T-helper 2 cell treated with Interferon-gamma antibody and Interleukin-4, amounts not matched to agents 5 μg/mL and 100 μg/mL, for 36 hours (primary cell): ENCODE results near the gene HDDC3.

Experiments
- DNase-seq: peaks from one replicate; pipeline ENCODE4 v3.0.0; 2021; ENCODE audit warnings: low spot score
- H3K27ac Mint-ChIP-seq: one replicate; pipeline ENCODE4 v1.8.0; 2021; ENCODE audit warnings: mild to moderate bottlenecking, mixed read lengths
- H3K27me3 Mint-ChIP-seq: one replicate; pipeline ENCODE4 v1.8.0; 2021; ENCODE audit warnings: low read depth, mixed read lengths
- H3K36me3 Mint-ChIP-seq: one replicate; pipeline ENCODE4 v1.8.0; 2021; ENCODE audit warnings: low read depth, mixed read lengths
- H3K4me1 Mint-ChIP-seq: one replicate; pipeline ENCODE4 v1.8.0; 2021; ENCODE audit warnings: low read depth, mixed read lengths
- H3K4me3 Mint-ChIP-seq: one replicate; pipeline ENCODE4 v1.8.0; 2022; ENCODE audit warnings: mild to moderate bottlenecking, moderate library complexity, mixed read lengths
- H3K9me3 Mint-ChIP-seq: one replicate; pipeline ENCODE4 v1.8.0; 2021; ENCODE audit warnings: mixed read lengths

HDDC3 gene

DNA sequence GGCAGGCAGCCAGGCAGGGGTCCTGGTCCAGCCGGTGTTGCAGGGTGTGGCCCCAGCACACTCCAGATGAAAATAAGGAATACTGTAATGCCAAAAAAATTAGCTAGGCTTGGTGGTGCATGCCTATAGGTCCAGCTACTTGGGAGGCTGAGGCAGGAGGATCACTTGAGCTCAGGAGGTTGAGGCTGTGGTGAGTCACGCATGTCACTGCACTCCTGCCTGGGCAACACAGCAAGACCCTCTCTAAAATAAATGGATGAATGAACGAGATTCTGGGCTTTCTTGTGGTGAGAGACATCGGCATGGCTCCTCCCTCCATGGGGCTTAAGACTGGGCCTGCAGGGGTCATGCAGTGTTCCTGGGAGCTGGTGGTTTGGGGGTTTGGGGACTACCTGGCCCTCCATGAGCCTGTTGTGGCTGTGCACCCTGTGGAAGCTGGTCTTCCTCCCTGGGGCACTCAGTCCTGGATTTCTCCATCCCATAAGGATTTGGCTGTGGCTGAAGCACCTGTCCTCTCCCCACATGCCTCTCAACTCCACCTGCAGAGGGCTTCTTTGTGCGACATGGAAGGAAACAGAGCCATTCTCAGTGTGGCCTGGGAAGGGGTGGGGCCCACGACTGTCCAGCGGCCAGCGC is 14.7 kb upstream of the HDDC3 start:
- H3K27me3 Mint-ChIP-seq: no peaks in the 10 kb centered on the region
- H3K36me3 Mint-ChIP-seq: peaks cover 52% of the 10 kb centered on the region
- H3K4me1 Mint-ChIP-seq: no peaks in the 10 kb centered on the region
- H3K27ac Mint-ChIP-seq: no peak overlapping the region
- no peak for DNase-seq
- no peak overlapping the region for H3K4me3 Mint-ChIP-seq
- H3K9me3 Mint-ChIP-seq: no peaks in the 10 kb centered on the region

DNA sequence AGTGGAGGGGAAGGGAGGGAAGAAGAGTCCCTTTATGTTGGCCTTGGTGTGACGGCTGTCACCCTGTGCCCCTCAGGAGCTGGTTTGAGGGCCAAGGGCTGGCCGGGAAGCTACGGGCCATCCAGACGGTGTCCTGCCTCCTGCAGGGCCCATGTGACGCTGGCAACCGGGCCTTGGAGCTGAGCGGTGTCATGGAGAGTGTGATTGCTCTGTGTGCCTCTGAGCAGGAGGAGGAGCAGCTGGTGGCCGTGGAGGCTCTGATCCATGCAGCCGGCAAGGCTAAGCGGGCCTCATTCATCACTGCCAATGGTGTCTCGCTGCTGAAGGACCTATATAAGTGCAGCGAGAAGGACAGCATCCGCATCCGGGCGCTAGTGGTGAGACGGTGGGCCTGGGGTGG is 14.2 kb upstream of the HDDC3 start:
- no peak overlapping the region for H3K4me3 Mint-ChIP-seq
- H3K4me1 Mint-ChIP-seq: no peaks in the 10 kb centered on the region
- H3K27ac Mint-ChIP-seq: no peak overlapping the region
- H3K27me3 Mint-ChIP-seq: no peaks in the 10 kb centered on the region
- peaks cover 50% of the 10 kb centered on the region for H3K36me3 Mint-ChIP-seq
- no peaks in the 10 kb centered on the region for H3K9me3 Mint-ChIP-seq
- DNase-seq: no peak

DNA sequence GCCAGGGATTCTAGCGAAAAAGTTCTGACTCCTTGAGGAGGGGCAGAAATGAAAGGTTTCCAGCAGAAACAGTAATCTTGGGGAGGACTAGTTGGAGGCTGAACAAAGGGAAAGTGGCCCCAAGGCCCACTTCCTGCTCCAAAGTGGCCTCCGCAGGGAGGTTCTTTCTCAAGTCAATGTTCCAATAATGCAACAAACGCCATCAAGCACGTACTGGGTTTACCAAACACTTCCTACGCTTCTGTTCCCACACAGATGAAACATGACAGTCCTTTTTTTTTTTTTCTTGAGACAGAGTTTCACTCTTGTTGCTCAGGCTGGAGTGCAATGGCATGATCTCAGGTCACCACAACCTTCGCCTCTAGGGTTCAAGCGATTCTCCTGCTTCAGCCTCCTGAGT is 12.7 kb upstream of the HDDC3 start:
- Mint-ChIP-seq H3K27me3 (no peaks in the 10 kb centered on the region), H3K9me3 (no peaks in the 10 kb centered on the region), H3K4me1 (no peaks in the 10 kb centered on the region), H3K27ac (no peak overlapping the region), H3K36me3 (peaks cover 60% of the 10 kb centered on the region), H3K4me3 (no peak overlapping the region)
- DNase-seq: no peak

DNA sequence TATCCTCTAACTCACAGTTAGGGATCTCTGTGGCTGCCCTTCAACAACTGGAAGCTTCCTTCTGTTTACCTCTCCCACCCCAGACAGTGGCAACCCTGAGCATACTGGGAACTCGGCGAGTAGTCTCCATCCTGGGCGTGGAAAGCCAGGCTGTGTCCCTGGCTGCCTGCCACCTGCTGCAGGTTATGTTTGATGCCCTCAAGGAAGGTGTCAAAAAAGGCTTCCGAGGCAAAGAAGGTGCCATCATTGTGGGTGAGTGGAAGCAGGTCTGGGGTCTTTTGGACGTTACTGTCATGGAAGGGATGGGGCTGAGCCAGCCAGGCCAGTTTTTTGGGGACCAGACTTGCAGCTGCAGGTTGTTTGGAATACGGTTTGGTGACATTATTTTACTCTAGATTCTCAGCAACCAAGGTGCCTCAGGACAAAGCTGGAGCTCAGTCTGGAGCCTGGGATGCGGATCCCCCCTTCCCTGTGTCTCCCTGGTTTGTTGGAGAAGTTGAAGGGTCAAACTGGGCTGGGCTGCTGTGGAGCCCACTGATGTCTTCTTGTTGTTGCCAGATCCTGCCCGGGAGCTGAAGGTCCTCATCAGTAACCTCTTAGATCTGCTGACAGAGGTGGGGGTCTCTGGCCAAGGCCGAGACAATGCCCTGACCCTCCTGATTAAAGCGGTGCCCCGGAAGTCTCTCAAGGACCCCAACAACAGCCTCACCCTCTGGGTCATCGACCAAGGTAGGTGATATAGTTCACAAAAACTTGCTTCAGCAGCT is 10.2 kb upstream of the HDDC3 start:
- peaks cover 58% of the 10 kb centered on the region for H3K36me3 Mint-ChIP-seq
- no peak for DNase-seq
- H3K4me3 Mint-ChIP-seq: no peak overlapping the region
- no peaks in the 10 kb centered on the region for H3K27me3 Mint-ChIP-seq
- H3K9me3 Mint-ChIP-seq: no peaks in the 10 kb centered on the region
- no peaks in the 10 kb centered on the region for H3K4me1 Mint-ChIP-seq
- no peak overlapping the region for H3K27ac Mint-ChIP-seq

DNA sequence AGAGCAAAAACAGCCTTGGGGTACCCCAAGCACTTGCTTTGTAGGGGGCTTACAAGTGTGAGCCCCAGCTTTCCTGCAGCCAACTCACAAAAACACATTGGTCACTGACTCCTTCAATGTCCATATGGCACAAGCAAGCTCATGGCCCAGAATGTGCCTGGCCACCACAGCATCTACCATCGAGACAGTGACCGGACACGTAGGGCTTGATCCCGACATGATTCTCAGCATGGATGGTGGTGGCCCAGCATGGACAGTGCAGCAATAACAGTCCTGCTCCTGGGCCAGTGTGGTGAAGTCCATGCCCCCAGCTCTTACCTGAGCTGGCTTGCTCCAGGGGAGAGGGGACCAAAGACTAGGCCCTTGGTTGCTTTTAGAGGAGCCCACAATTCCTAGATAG is 8.7 kb upstream of the HDDC3 start:
- Mint-ChIP-seq H3K36me3 (peaks cover 57% of the 10 kb centered on the region), H3K4me1 (peaks cover 9% of the 10 kb centered on the region)

GRCh38 chr15:90939756-90940155 is 7.4 kb upstream of the HDDC3 start:
- no peaks in the 10 kb centered on the region for H3K27me3 Mint-ChIP-seq
- no peak overlapping the region for H3K27ac Mint-ChIP-seq
- H3K4me3 Mint-ChIP-seq: no peak overlapping the region
- H3K9me3 Mint-ChIP-seq: no peaks in the 10 kb centered on the region
- no peak for DNase-seq
- peaks cover 10% of the 10 kb centered on the region for H3K4me1 Mint-ChIP-seq
- peaks cover 54% of the 10 kb centered on the region for H3K36me3 Mint-ChIP-seq

More for the DNA sequence above, 8.7 kb upstream of the HDDC3 start:
- no peak for DNase-seq
- Mint-ChIP-seq H3K27me3 (no peaks in the 10 kb centered on the region), H3K4me3 (no peak overlapping the region), H3K9me3 (no peaks in the 10 kb centered on the region), H3K27ac (no peak overlapping the region)

- Mint-ChIP-seq H3K27me3 (no peaks in the 10 kb centered on the region), H3K4me1 (peaks cover 18% of the 10 kb centered on the region), H3K27ac (no peak overlapping the region), H3K36me3 (peaks cover 49% of the 10 kb centered on the region), H3K4me3 (no peak overlapping the region), H3K9me3 (no peaks in the 10 kb centered on the region)
- DNase-seq: no peak
Measured at GRCh38 chr15:90938261-90938660, 5.9 kb upstream of the HDDC3 start.

DNA sequence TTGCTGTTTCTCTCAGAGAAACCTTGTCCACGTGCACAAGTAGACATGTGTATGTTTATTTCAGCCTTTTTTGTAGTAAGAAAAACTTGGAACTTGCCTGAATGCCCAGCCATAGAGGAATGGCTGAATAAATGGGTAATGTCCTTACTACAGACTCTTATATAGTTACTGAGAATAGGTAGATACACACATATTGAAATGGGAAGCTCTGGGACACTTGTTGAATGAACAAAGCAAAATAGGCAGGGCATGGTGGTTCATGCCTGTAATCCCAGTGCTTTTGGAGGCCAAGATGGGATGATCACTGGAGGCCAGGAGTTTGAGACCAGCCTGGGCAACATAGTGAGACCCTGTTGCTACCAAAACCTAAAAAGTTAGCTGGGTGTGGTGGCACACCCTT is 4.5 kb upstream of the HDDC3 start:
- no peak for DNase-seq
- peaks cover 27% of the 10 kb centered on the region for H3K4me1 Mint-ChIP-seq
- peak overlapping the region; percentile 78 for H3K27ac Mint-ChIP-seq
- peaks cover 37% of the 10 kb centered on the region for H3K36me3 Mint-ChIP-seq
- H3K9me3 Mint-ChIP-seq: no peaks in the 10 kb centered on the region
- H3K27me3 Mint-ChIP-seq: no peaks in the 10 kb centered on the region
- peak overlapping the region; percentile 91 for H3K4me3 Mint-ChIP-seq

DNA sequence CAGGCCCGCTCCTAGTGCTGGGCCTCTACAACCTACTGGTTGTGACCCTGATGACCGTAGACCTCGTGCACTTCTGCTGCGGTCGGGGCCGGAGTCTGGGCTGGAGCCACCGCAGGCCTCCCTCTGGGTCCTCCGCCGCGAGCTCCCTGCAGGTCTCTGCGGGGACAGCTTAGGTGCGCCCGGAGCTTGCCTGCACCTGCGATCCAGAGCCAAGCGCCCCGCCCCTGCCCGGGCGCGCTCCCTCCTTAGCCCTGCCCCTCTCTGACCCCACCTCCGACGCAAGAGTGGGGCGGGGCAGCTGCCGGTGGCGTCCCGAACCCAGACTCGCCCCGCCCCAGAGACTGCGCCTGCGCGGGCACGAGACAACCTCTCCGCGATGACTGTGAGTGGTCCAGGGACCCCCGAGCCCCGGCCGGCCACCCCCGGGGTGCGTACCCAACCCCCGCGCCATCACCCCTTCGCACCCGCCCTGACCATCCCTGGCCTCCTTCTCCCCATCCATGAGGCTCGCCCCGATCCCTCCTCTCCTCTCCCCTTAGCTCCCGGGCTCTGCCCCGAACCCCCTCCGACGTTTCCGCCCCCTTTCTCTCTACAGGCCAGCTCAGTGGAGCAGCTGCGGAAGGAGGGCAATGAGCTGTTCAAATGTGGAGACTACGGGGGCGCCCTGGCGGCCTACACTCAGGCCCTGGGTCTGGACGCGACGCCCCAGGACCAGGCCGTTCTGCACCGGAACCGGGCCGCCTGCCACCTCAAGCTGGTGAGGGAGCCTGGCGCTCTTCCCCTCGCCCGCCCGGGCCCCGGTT is 2.8 kb upstream of the HDDC3 start, which contains the start of gene UNC45A:
Gene UNC45A, plus strand, starts transcription at position 337 of the 803 bp plus-strand sequence. Its CDS starts 40 bp downstream, at position 377.
- Mint-ChIP-seq H3K36me3 (peaks cover 23% of the 10 kb centered on the region), H3K27me3 (no peaks in the 10 kb centered on the region), H3K9me3 (no peaks in the 10 kb centered on the region), H3K4me1 (peaks cover 40% of the 10 kb centered on the region), H3K4me3 (peak within 1 kb of the TSS; percentile 91), H3K27ac (peak within 1 kb of the TSS; percentile 100)
- peak; percentile 95 for DNase-seq

- Mint-ChIP-seq H3K36me3 (peaks cover 18% of the 10 kb centered on the region), H3K27ac (peak overlapping the region; percentile 100), H3K27me3 (no peaks in the 10 kb centered on the region), H3K9me3 (no peaks in the 10 kb centered on the region), H3K4me3 (peak overlapping the region; percentile 91), H3K4me1 (peaks cover 44% of the 10 kb centered on the region)
- DNase-seq: peak; percentile 87
Measured at GRCh38 chr15:90934256-90934948, 2.1 kb upstream of the HDDC3 start.

DNA sequence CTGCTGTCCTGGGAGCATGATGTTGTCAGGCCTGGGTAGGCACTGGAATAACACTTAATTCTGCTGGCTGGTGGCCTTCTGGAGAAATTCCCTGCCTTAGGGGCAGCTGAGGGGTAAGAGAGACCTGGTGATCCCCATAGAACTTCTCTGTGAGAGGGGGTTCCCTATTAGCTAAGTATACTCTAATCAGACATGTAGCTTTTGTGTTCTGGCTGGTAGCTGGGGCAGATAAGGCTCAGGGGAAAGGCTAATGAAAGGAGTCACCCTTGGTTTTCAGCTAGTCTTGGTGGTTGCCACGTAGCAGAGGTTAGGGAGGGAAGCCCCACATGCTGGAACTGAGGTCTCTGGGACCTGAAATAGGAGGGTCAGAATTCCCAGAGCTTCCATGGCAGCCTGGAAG is 952 bp upstream of the HDDC3 start:
- peaks cover 51% of the 10 kb centered on the region for H3K4me1 Mint-ChIP-seq
- peak overlapping the region; percentile 100 for H3K27ac Mint-ChIP-seq
- peak overlapping the region; percentile 100 for H3K4me3 Mint-ChIP-seq
- no peak for DNase-seq
- no peaks in the 10 kb centered on the region for H3K9me3 Mint-ChIP-seq
- H3K27me3 Mint-ChIP-seq: no peaks in the 10 kb centered on the region
- peaks cover 18% of the 10 kb centered on the region for H3K36me3 Mint-ChIP-seq

DNA sequence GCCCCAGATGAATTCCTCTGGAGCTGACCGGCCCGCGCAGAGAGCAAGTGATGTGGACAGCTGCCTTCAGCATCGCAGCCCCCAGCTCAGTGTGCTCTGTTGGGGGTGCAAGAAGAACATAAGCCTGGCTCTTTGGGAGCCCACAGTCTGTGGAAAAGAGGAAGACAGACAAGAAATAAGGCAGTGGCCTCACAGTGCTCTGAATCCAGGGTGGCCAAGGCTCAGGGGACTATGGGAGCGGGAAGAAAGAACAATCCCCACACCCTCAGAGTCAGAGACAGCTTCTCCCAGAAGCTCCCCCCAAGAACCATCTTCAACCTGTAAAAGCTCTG is 277 bp upstream of the HDDC3 start:
- Mint-ChIP-seq H3K27me3 (no peaks in the 10 kb centered on the region), H3K36me3 (peaks cover 17% of the 10 kb centered on the region), H3K9me3 (no peaks in the 10 kb centered on the region), H3K4me1 (peaks cover 52% of the 10 kb centered on the region), H3K27ac (peak overlapping the region; percentile 100), H3K4me3 (peak overlapping the region; percentile 100)
- no peak for DNase-seq

DNA sequence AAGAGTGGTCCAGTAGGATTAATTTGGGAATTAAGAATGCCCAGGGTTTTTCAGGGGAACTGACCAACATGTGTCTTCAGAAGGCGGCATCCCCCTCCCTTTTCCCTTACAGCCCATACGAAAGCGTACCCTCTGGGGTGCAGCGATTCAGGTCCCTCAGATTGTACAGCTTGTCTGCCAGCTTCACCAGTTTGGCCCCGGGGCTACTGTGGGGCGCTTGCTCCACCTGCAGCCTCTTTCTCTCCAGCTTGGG is 848 bp downstream of the HDDC3 start:
- H3K9me3 Mint-ChIP-seq: no peaks in the 10 kb centered on the region
- H3K27ac Mint-ChIP-seq: peak overlapping the region; percentile 100
- no peak for DNase-seq
- H3K27me3 Mint-ChIP-seq: no peaks in the 10 kb centered on the region
- peak overlapping the region; percentile 100 for H3K4me3 Mint-ChIP-seq
- H3K4me1 Mint-ChIP-seq: peaks cover 48% of the 10 kb centered on the region
- H3K36me3 Mint-ChIP-seq: peaks cover 12% of the 10 kb centered on the region
